Glutamatergic neuron (in vitro differentiated cells): ENCODE results near the gene MTHFR. TPM values are rescaled to one million over a fixed set of nuclear protein-coding genes. Genes with fewer than 3 reads are reported as not detected.

Experiments used
- DNase-seq: peaks from one replicate; pipeline ENCODE4 v3.0.0; 2022
- H3K27ac Mint-ChIP-seq: one replicate; pipeline ENCODE4 v1.8.0; 2020; ENCODE audit warnings: mild to moderate bottlenecking, mixed read lengths, inconsistent platforms; ENCODE audit not compliant: unreplicated experiment
- H3K27me3 Mint-ChIP-seq: one replicate; pipeline ENCODE4 v1.8.0; 2020; ENCODE audit warnings: mild to moderate bottlenecking, moderate library complexity, mixed read lengths, inconsistent platforms; ENCODE audit not compliant: unreplicated experiment
- H3K36me3 Mint-ChIP-seq: one replicate; pipeline ENCODE4 v1.8.0; 2020; ENCODE audit warnings: mild to moderate bottlenecking, mixed read lengths, inconsistent platforms; ENCODE audit not compliant: unreplicated experiment
- H3K4me1 Mint-ChIP-seq: one replicate; pipeline ENCODE4 v1.8.0; 2020; ENCODE audit warnings: mild to moderate bottlenecking, low read depth, mixed read lengths, inconsistent platforms; ENCODE audit not compliant: unreplicated experiment
- H3K4me3 Mint-ChIP-seq: one replicate; pipeline ENCODE4 v1.8.0; 2020; ENCODE audit warnings: mild to moderate bottlenecking, mixed read lengths, inconsistent platforms; ENCODE audit not compliant: unreplicated experiment
- H3K9me3 Mint-ChIP-seq: one replicate; pipeline ENCODE4 v1.8.0; 2020; ENCODE audit warnings: mild to moderate bottlenecking, moderate library complexity, mixed read lengths, inconsistent platforms; ENCODE audit not compliant: unreplicated experiment
- total RNA-seq: library from RNA; stranded (reverse); fragmentation: NEBNext Ultra II Directional; extraction: Animal tissue kit (Norgen Biotek cat#: 25700); gene quantifications from one replicate; pipeline ENCODE4 v1.2.1, GENCODE V29; 2021; ENCODE audit not compliant: unreplicated experiment
- TF ChIP-seq, protein P1 (sequence below): fragments of 200-600 bp; sonication (generic); IDR thresholded peaks from one replicate; pipeline ENCODE4 v1.5.0; 2021; ENCODE audit not compliant: partially characterized antibody, unreplicated experiment

The MTHFR gene
- total RNA-seq, 1 donor from 2014 or later: 83.2 TPM

DNA sequence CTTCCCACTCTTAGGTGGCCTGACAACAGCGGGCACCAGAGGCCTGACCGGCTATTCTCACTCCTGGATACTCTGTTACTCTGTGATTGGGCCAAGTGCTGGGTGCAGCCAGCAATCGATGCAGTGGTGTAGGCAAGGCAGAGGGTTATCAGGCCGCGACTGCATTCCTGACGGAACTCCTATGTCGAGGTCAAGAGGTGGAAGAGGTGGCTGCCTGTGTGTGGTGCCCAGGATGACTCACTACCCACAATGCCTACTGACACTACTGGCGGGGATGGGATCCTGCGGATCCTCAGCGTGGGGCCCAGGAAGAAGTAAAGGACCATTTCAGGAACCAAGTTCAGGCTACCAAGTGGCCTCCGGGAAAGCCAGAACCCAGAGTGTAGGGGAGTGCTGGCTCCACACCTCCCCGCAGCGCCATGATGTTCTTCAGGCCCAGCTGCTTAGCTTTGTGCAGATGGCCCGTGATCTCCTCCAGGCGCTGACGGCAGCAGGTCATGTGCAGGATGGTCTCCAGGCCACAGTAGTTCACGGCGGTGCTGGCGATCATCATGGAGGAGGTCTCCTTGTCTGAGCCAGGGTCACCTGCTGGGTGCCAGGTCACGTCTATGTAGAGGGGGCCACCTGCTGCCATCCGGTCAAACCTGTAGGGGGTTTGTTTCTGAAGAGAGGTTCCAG is 4.9 kb downstream of the MTHFR start:
- H3K27ac Mint-ChIP-seq: no peak overlapping the region

DNA sequence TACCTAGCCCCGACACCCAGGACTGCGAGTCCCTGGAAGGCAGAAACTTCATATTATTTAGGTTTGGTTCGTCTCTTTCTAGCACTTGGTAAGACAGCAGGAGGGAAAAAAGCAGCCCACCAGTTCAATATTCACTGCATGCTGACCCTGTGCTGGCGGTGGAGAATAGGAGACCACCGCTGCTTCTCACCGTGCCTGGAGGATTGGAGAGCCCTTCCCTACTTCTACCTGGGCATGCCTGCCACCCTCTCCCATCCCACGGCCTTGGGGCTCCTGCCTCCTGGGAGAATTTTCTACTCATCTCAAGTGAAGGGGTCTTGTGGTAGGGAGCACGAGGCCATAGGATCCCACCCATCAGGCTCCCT is 5.4 kb downstream of the MTHFR start:
- H3K27ac Mint-ChIP-seq: no peak overlapping the region
- no peaks in the 10 kb centered on the region for H3K36me3 Mint-ChIP-seq
- peaks cover 20% of the 10 kb centered on the region for H3K4me1 Mint-ChIP-seq
- peaks cover 12% of the 10 kb centered on the region for H3K9me3 Mint-ChIP-seq
- H3K27me3 Mint-ChIP-seq: peaks cover 8% of the 10 kb centered on the region
- no peak for DNase-seq
- no peak overlapping the region for H3K4me3 Mint-ChIP-seq
- TF ChIP-seq, protein P1, sequence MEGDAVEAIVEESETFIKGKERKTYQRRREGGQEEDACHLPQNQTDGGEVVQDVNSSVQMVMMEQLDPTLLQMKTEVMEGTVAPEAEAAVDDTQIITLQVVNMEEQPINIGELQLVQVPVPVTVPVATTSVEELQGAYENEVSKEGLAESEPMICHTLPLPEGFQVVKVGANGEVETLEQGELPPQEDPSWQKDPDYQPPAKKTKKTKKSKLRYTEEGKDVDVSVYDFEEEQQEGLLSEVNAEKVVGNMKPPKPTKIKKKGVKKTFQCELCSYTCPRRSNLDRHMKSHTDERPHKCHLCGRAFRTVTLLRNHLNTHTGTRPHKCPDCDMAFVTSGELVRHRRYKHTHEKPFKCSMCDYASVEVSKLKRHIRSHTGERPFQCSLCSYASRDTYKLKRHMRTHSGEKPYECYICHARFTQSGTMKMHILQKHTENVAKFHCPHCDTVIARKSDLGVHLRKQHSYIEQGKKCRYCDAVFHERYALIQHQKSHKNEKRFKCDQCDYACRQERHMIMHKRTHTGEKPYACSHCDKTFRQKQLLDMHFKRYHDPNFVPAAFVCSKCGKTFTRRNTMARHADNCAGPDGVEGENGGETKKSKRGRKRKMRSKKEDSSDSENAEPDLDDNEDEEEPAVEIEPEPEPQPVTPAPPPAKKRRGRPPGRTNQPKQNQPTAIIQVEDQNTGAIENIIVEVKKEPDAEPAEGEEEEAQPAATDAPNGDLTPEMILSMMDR: no peak

More for the DNA sequence above, 4.9 kb downstream of the MTHFR start:
- Mint-ChIP-seq H3K9me3 (peaks cover 13% of the 10 kb centered on the region), H3K4me3 (peak overlapping the region; percentile 99), H3K36me3 (no peaks in the 10 kb centered on the region), H3K4me1 (peaks cover 20% of the 10 kb centered on the region), H3K27me3 (peaks cover 8% of the 10 kb centered on the region)
- TF ChIP-seq, protein P1: no peak
- DNase-seq: no peak

GRCh38 chr1:11799896-11800295 is 5.9 kb downstream of the MTHFR start:
- Mint-ChIP-seq H3K4me1 (peaks cover 20% of the 10 kb centered on the region), H3K27ac (no peak overlapping the region), H3K36me3 (no peaks in the 10 kb centered on the region), H3K4me3 (no peak overlapping the region), H3K9me3 (peaks cover 12% of the 10 kb centered on the region), H3K27me3 (peaks cover 11% of the 10 kb centered on the region)
- TF ChIP-seq, protein P1: no peak
- no peak for DNase-seq

- H3K4me3 Mint-ChIP-seq: no peak overlapping the region
- DNase-seq: no peak
- H3K9me3 Mint-ChIP-seq: peaks cover 12% of the 10 kb centered on the region
- peaks cover 9% of the 10 kb centered on the region for H3K27me3 Mint-ChIP-seq
- TF ChIP-seq, protein P1: no peak
- no peaks in the 10 kb centered on the region for H3K36me3 Mint-ChIP-seq
- no peak overlapping the region for H3K27ac Mint-ChIP-seq
- peaks cover 15% of the 10 kb centered on the region for H3K4me1 Mint-ChIP-seq
Measured at GRCh38 chr1:11799099-11799498, 6.7 kb downstream of the MTHFR start.

DNA sequence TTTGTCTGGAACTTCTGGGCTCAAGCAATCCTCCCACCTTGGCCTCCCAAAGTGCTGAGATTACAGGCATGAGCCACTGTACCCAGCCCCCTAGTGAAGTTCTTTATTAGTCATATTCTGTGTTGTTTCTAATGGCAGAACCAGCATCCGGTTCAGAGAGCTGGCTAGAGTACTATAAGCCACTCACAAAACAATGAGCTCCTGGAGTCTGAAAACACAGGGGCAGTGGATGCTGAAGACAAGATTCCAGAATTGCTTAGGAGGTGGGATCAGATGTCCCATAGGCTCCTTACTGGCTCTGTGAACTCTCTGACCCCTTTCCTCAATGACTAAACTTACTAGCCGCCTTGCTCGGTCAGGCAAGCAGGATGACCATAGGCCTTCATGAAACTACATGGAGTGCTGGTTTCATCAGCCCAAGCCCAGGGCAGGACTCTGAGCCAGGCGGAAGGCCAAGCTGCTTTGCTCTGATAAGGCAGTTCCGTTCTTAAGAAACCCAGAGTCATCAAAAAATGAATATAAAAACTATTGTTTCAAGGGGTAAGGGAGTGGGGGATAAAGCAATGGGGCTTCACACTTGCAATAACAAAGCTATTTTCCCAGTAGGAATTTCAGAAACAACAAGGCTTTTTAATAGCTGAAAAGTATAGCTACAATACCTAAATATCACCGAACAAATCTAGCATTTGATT is 8.1 kb downstream of the MTHFR start:
- peaks cover 6% of the 10 kb centered on the region for H3K9me3 Mint-ChIP-seq
- DNase-seq: no peak
- peaks cover 15% of the 10 kb centered on the region for H3K4me1 Mint-ChIP-seq
- H3K27ac Mint-ChIP-seq: no peak overlapping the region
- TF ChIP-seq, protein P1: no peak
- no peak overlapping the region for H3K4me3 Mint-ChIP-seq
- peaks cover 5% of the 10 kb centered on the region for H3K27me3 Mint-ChIP-seq
- H3K36me3 Mint-ChIP-seq: no peaks in the 10 kb centered on the region
